ENCODE data around the gene ARL4A.
A peak's percentile ranks its signal among the peaks of the same experiment; 100 is the strongest.

DNA sequence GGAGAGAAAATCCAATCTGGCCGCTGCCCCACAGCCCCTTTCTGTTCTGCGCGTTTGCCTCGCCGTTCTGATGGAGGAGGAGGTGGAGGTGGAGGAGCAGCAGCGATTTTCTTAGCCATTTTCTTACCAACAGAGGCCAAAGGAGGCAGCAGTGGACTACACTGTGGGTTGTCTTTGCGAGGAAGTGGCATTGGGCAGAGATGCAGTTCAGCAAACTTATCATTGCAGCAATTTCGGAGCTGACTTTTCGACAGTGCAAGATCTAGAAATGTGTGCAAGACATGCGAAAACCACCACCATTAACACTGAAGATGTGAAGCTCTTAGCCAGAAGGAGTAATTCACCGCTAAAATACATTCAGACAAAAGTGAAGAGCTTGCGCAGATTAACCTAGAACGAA lies 1.9 kb upstream of the ARL4A start:
- TF ChIP-seq, protein P1, sequence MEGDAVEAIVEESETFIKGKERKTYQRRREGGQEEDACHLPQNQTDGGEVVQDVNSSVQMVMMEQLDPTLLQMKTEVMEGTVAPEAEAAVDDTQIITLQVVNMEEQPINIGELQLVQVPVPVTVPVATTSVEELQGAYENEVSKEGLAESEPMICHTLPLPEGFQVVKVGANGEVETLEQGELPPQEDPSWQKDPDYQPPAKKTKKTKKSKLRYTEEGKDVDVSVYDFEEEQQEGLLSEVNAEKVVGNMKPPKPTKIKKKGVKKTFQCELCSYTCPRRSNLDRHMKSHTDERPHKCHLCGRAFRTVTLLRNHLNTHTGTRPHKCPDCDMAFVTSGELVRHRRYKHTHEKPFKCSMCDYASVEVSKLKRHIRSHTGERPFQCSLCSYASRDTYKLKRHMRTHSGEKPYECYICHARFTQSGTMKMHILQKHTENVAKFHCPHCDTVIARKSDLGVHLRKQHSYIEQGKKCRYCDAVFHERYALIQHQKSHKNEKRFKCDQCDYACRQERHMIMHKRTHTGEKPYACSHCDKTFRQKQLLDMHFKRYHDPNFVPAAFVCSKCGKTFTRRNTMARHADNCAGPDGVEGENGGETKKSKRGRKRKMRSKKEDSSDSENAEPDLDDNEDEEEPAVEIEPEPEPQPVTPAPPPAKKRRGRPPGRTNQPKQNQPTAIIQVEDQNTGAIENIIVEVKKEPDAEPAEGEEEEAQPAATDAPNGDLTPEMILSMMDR (IDR thresholded peaks at IDR 0.05) = peak in 1 of 2 donors; percentile 44
- no peak for TF ChIP-seq EP300 (IDR thresholded peaks at IDR 0.05)
